HEK293 (cell line): ENCODE measurements around the gene ITSN1.

ENCODE experiments used
- BCL11B ChIP-seq: fragments of 450-650 bp; formaldehyde crosslinking; IDR thresholded peaks from 2 replicates; pipeline ENCODE4 v1.5.1; 2016; ENCODE audit warnings: low read depth, missing biosample characterization, missing genetic modification characterization
- CTCF ChIP-seq: fragments of 450-650 bp; formaldehyde crosslinking; IDR thresholded peaks from 2 replicates; pipeline ENCODE4 v1.5.1; 2016; ENCODE audit warnings: missing biosample characterization, missing genetic modification characterization
- GLIS2 ChIP-seq: fragments of 450-650 bp; formaldehyde crosslinking; IDR thresholded peaks from 2 replicates; pipeline ENCODE4 v1.5.1; 2016; ENCODE audit warnings: missing biosample characterization, missing genetic modification characterization
- KLF1 ChIP-seq: fragments of 450-650 bp; formaldehyde crosslinking; IDR thresholded peaks from 2 replicates; pipeline ENCODE4 v1.5.1; 2016; ENCODE audit warnings: missing biosample characterization, missing genetic modification characterization
- MYNN ChIP-seq: fragments of 450-650 bp; formaldehyde crosslinking; IDR thresholded peaks from 2 replicates; pipeline ENCODE4 v1.5.1; 2016; ENCODE audit warnings: missing biosample characterization, missing genetic modification characterization, borderline replicate concordance
- WT1 ChIP-seq: fragments of 450-650 bp; formaldehyde crosslinking; IDR thresholded peaks from 2 replicates; pipeline ENCODE4 v1.5.1; 2016; ENCODE audit warnings: missing biosample characterization, missing genetic modification characterization
- YY1 ChIP-seq: fragments of 450-650 bp; formaldehyde crosslinking; IDR thresholded peaks from 2 replicates; pipeline ENCODE4 v1.5.1; 2018; ENCODE audit warnings: missing biosample characterization, missing genetic modification characterization
- ZBTB1 ChIP-seq: fragments of 450-650 bp; formaldehyde crosslinking; IDR thresholded peaks from 2 replicates; pipeline ENCODE4 v1.5.1; 2016; ENCODE audit warnings: missing biosample characterization, missing genetic modification characterization
- ZNF112 ChIP-seq: fragments of 450-650 bp; formaldehyde crosslinking; IDR thresholded peaks from 2 replicates; pipeline ENCODE4 v1.5.0; 2017; ENCODE audit warnings: missing biosample characterization, missing genetic modification characterization
- ZNF138 ChIP-seq: fragments of 450-650 bp; formaldehyde crosslinking; IDR thresholded peaks from 2 replicates; pipeline ENCODE4 v1.5.1; 2016; ENCODE audit warnings: missing biosample characterization, missing genetic modification characterization, borderline replicate concordance
- ZNF157 ChIP-seq: fragments of 450-650 bp; formaldehyde crosslinking; IDR thresholded peaks from 2 replicates; pipeline ENCODE4 v1.5.1; 2016; ENCODE audit warnings: missing biosample characterization, missing genetic modification characterization
- ZNF174 ChIP-seq: fragments of 450-650 bp; formaldehyde crosslinking; IDR thresholded peaks from 2 replicates; pipeline ENCODE4 v1.5.0; 2017; ENCODE audit warnings: missing biosample characterization, mild to moderate bottlenecking, missing genetic modification characterization
- ZNF280C ChIP-seq: fragments of 450-650 bp; formaldehyde crosslinking; IDR thresholded peaks from 2 replicates; pipeline ENCODE4 v1.5.1; 2016; ENCODE audit warnings: missing biosample characterization, missing genetic modification characterization
- ZNF302 ChIP-seq: fragments of 450-650 bp; formaldehyde crosslinking; IDR thresholded peaks from 2 replicates; pipeline ENCODE4 v1.5.1; 2016; ENCODE audit warnings: missing biosample characterization, missing genetic modification characterization, low read depth
- ZNF311 ChIP-seq: fragments of 450-650 bp; formaldehyde crosslinking; IDR thresholded peaks from 2 replicates; pipeline ENCODE4 v1.5.1; 2017; ENCODE audit warnings: missing biosample characterization, missing genetic modification characterization, borderline replicate concordance
- ZNF350 ChIP-seq: fragments of 450-650 bp; formaldehyde crosslinking; IDR thresholded peaks from 2 replicates; pipeline ENCODE4 v1.5.0; 2017; ENCODE audit warnings: missing biosample characterization, mild to moderate bottlenecking, missing genetic modification characterization
- ZNF423 ChIP-seq: fragments of 450-650 bp; formaldehyde crosslinking; IDR thresholded peaks from 2 replicates; pipeline ENCODE4 v1.5.1; 2016; ENCODE audit warnings: missing biosample characterization, missing genetic modification characterization
- ZNF521 ChIP-seq: fragments of 450-650 bp; formaldehyde crosslinking; IDR thresholded peaks from 2 replicates; pipeline ENCODE4 v1.5.1; 2017; ENCODE audit warnings: missing biosample characterization, mild to moderate bottlenecking, missing genetic modification characterization
- ZNF544 ChIP-seq: fragments of 450-650 bp; formaldehyde crosslinking; IDR thresholded peaks from 2 replicates; pipeline ENCODE4 v1.5.0; 2017; ENCODE audit warnings: missing biosample characterization, missing genetic modification characterization
- ZNF548 ChIP-seq: fragments of 450-650 bp; formaldehyde crosslinking; IDR thresholded peaks from 2 replicates; pipeline ENCODE4 v1.5.1; 2016; ENCODE audit warnings: missing biosample characterization, missing genetic modification characterization
- ZNF561 ChIP-seq: fragments of 450-650 bp; IDR thresholded peaks from 2 replicates; pipeline ENCODE4 v1.5.1; 2018; ENCODE audit warnings: missing biosample characterization, missing genetic modification characterization, borderline replicate concordance
- ZNF645 ChIP-seq: fragments of 450-650 bp; formaldehyde crosslinking; IDR thresholded peaks from 2 replicates; pipeline ENCODE4; 2016; ENCODE audit warnings: missing biosample characterization, missing genetic modification characterization
- ZNF747 ChIP-seq: fragments of 450-650 bp; formaldehyde crosslinking; IDR thresholded peaks from 2 replicates; pipeline ENCODE4 v1.5.1; 2016; ENCODE audit warnings: missing biosample characterization, missing genetic modification characterization
- ZNF76 ChIP-seq: fragments of 450-650 bp; formaldehyde crosslinking; IDR thresholded peaks from 2 replicates; pipeline ENCODE4; 2016; ENCODE audit warnings: low read depth, missing biosample characterization, missing genetic modification characterization, borderline replicate concordance
- ZNF785 ChIP-seq: fragments of 450-650 bp; formaldehyde crosslinking; IDR thresholded peaks from 2 replicates; pipeline ENCODE4 v1.5.1; 2016; ENCODE audit warnings: missing biosample characterization, missing genetic modification characterization
- TF ChIP-seq, protein P1 (sequence below): fragments of 450-650 bp; formaldehyde crosslinking; conservative IDR thresholded peaks from 2 replicates; pipeline ENCODE4 v1.5.1; 2016; ENCODE audit warnings: low read depth, missing biosample characterization, missing genetic modification characterization
- TF ChIP-seq, protein P2 (sequence below): fragments of 450-650 bp; formaldehyde crosslinking; IDR thresholded peaks from 2 replicates; pipeline ENCODE4 v1.5.1; 2017; ENCODE audit warnings: missing biosample characterization, missing genetic modification characterization

ITSN1 gene

GRCh38 chr21:33801424-33802405 lies 159.4 kb downstream of the ITSN1 start (continued):
- TF ChIP-seq, protein P1, sequence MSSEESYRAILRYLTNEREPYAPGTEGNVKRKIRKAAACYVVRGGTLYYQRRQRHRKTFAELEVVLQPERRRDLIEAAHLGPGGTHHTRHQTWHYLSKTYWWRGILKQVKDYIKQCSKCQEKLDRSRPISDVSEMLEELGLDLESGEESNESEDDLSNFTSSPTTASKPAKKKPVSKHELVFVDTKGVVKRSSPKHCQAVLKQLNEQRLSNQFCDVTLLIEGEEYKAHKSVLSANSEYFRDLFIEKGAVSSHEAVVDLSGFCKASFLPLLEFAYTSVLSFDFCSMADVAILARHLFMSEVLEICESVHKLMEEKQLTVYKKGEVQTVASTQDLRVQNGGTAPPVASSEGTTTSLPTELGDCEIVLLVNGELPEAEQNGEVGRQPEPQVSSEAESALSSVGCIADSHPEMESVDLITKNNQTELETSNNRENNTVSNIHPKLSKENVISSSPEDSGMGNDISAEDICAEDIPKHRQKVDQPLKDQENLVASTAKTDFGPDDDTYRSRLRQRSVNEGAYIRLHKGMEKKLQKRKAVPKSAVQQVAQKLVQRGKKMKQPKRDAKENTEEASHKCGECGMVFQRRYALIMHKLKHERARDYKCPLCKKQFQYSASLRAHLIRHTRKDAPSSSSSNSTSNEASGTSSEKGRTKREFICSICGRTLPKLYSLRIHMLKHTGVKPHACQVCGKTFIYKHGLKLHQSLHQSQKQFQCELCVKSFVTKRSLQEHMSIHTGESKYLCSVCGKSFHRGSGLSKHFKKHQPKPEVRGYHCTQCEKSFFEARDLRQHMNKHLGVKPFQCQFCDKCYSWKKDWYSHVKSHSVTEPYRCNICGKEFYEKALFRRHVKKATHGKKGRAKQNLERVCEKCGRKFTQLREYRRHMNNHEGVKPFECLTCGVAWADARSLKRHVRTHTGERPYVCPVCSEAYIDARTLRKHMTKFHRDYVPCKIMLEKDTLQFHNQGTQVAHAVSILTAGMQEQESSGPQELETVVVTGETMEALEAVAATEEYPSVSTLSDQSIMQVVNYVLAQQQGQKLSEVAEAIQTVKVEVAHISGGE = no peak
- no peak; the same call in 1 of the 2 replicates for TF ChIP-seq ZNF76 (tag by site-specific recombination)
- TF ChIP-seq GLIS2 (tag by site-specific recombination) = no peak
- peak; percentile 97 for TF ChIP-seq ZNF561
- TF ChIP-seq MYNN (tag by site-specific recombination) = no peak
- TF ChIP-seq ZNF521 (tag by site-specific recombination) = no peak
- no peak for TF ChIP-seq ZNF138 (tag by site-specific recombination)
- peak; percentile 81 for TF ChIP-seq WT1 (tag by site-specific recombination)
- TF ChIP-seq ZNF747 = no peak
- TF ChIP-seq YY1 (tag by site-specific recombination) = no peak
- no peak for TF ChIP-seq ZNF302 (tag by site-specific recombination)
- TF ChIP-seq ZNF548 (tag by site-specific recombination) = no peak
- no peak for TF ChIP-seq ZBTB1 (tag by site-specific recombination)
- TF ChIP-seq ZNF157 = no peak
- TF ChIP-seq ZNF112 = no peak
- TF ChIP-seq ZNF280C (tag by site-specific recombination) = no peak
- TF ChIP-seq ZNF645 (tag by site-specific recombination) = no peak
- no peak for TF ChIP-seq CTCF (tag by site-specific recombination)
- TF ChIP-seq ZNF311 (tag by site-specific recombination) = no peak
- no peak for TF ChIP-seq BCL11B (tag by site-specific recombination)
- no peak for TF ChIP-seq ZNF350 (tag by site-specific recombination)
- TF ChIP-seq, protein P2, sequence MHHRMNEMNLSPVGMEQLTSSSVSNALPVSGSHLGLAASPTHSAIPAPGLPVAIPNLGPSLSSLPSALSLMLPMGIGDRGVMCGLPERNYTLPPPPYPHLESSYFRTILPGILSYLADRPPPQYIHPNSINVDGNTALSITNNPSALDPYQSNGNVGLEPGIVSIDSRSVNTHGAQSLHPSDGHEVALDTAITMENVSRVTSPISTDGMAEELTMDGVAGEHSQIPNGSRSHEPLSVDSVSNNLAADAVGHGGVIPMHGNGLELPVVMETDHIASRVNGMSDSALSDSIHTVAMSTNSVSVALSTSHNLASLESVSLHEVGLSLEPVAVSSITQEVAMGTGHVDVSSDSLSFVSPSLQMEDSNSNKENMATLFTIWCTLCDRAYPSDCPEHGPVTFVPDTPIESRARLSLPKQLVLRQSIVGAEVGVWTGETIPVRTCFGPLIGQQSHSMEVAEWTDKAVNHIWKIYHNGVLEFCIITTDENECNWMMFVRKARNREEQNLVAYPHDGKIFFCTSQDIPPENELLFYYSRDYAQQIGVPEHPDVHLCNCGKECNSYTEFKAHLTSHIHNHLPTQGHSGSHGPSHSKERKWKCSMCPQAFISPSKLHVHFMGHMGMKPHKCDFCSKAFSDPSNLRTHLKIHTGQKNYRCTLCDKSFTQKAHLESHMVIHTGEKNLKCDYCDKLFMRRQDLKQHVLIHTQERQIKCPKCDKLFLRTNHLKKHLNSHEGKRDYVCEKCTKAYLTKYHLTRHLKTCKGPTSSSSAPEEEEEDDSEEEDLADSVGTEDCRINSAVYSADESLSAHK (tag by site-specific recombination) = peak; percentile 41; the same call in 1 of the 2 replicates
- TF ChIP-seq ZNF785 (tag by site-specific recombination) = no peak
- TF ChIP-seq KLF1 = peak; percentile 30; the same call in 1 of the 2 replicates
- no peak for TF ChIP-seq ZNF174
- TF ChIP-seq ZNF423 (tag by site-specific recombination) = no peak
- no peak for TF ChIP-seq ZNF544 (tag by site-specific recombination)
